Measurements from ENCODE around the gene PARD3B. TPM values are rescaled to one million over a fixed set of nuclear protein-coding genes. Genes with fewer than 3 reads are reported as not detected.

Gene PARD3B
- total RNA-seq, 1 experiment from 2014 or later: 3.9 TPM

GRCh38 chr2:204507636-204508035 lies 37.6 kb upstream of the PARD3B start:
- H3K36me3 ChIP-seq (ENCODE audit: low read depth, low read length): no peaks in the 10 kb centered on the region
- TF ChIP-seq EZH2 (IDR thresholded peaks at IDR 0.05; ENCODE audit: low read length, unreplicated experiment) (no peak), CTCF (conservative IDR thresholded peaks at IDR 0.05; ENCODE audit: low read depth, low read length) (no peak), EZH2phosphoT487 (IDR thresholded peaks at IDR 0.05; ENCODE audit: borderline replicate concordance, low read length) (no peak)
- H3K4me1 ChIP-seq (ENCODE audit: insufficient read depth, low read length): no peaks in the 10 kb centered on the region
- no peaks in the 10 kb centered on the region for H3K9me2 ChIP-seq (replicated peaks; ENCODE audit: low read length)
- BruUV-seq (replicated peaks): no TSS peak
- no peak for ATAC-seq
- no peak overlapping the region for H3K9ac ChIP-seq (ENCODE audit: low read length)
- H2AFZ ChIP-seq (ENCODE audit: low read length): no peak overlapping the region
- POLR2A ChIA-PET (ENCODE audit: unreplicated experiment): no interaction called here
- no peak overlapping the region for H3K27ac ChIP-seq (ENCODE audit: low read length)
- no peaks in the 10 kb centered on the region for H3K27me3 ChIP-seq (ENCODE audit: low read length)
- CTCF ChIA-PET: no interaction called here
- no peak for DNase-seq
- no peak overlapping the region for H3K4me2 ChIP-seq (ENCODE audit: low read length)
- no peaks in the 10 kb centered on the region for H3K79me2 ChIP-seq (ENCODE audit: low read length)
- H3K9me3 ChIP-seq (ENCODE audit: low read length): no peaks in the 10 kb centered on the region
- intact Hi-C loops (cut with micrococcal nuclease): no loop called here
- H3F3A ChIP-seq (ENCODE audit: low read length, unreplicated experiment): no peaks in the 10 kb centered on the region
- H4K20me1 ChIP-seq (ENCODE audit: low read length): no peaks in the 10 kb centered on the region
- no peak overlapping the region for H3K4me3 ChIP-seq (ENCODE audit: low read length)

GRCh38 chr2:204510709-204511420 lies 34.4 kb upstream of the PARD3B start:
- intact Hi-C loops (cut with micrococcal nuclease): no loop called here
- no peaks in the 10 kb centered on the region for H4K20me1 ChIP-seq (ENCODE audit: low read length)
- no peaks in the 10 kb centered on the region for H3K79me2 ChIP-seq (ENCODE audit: low read length)
- no peak overlapping the region for H2AFZ ChIP-seq (ENCODE audit: low read length)
- no peaks in the 10 kb centered on the region for H3K36me3 ChIP-seq (ENCODE audit: low read depth, low read length)
- H3K4me1 ChIP-seq (ENCODE audit: insufficient read depth, low read length): no peaks in the 10 kb centered on the region
- ChIA-PET POLR2A (ENCODE audit: unreplicated experiment) (no interaction called here), CTCF (no interaction called here)
- no peaks in the 10 kb centered on the region for H3F3A ChIP-seq (ENCODE audit: low read length, unreplicated experiment)
- ATAC-seq: no peak
- no peaks in the 10 kb centered on the region for H3K9me2 ChIP-seq (replicated peaks; ENCODE audit: low read length)
- H3K4me3 ChIP-seq (ENCODE audit: low read length): no peak overlapping the region
- TF ChIP-seq EZH2phosphoT487 (IDR thresholded peaks at IDR 0.05; ENCODE audit: borderline replicate concordance, low read length): no peak
- TF ChIP-seq EZH2 (IDR thresholded peaks at IDR 0.05; ENCODE audit: low read length, unreplicated experiment): no peak
- TF ChIP-seq CTCF (conservative IDR thresholded peaks at IDR 0.05; ENCODE audit: low read depth, low read length): no peak
- BruUV-seq (replicated peaks): no TSS peak
- H3K27me3 ChIP-seq (ENCODE audit: low read length): no peaks in the 10 kb centered on the region
- no peak overlapping the region for H3K27ac ChIP-seq (ENCODE audit: low read length)
- no peak for DNase-seq
- H3K9ac ChIP-seq (ENCODE audit: low read length): no peak overlapping the region
- no peaks in the 10 kb centered on the region for H3K9me3 ChIP-seq (ENCODE audit: low read length)
- H3K4me2 ChIP-seq (ENCODE audit: low read length): no peak overlapping the region

GRCh38 chr2:204514439-204514838 lies 30.8 kb upstream of the PARD3B start:
- ATAC-seq (no peak), DNase-seq (no peak)
- Histone ChIP-seq H3K27ac (ENCODE audit: low read length) (no peak overlapping the region), H3K9me2 (replicated peaks; ENCODE audit: low read length) (no peaks in the 10 kb centered on the region), H3K4me1 (ENCODE audit: insufficient read depth, low read length) (no peaks in the 10 kb centered on the region), H3K27me3 (ENCODE audit: low read length) (no peaks in the 10 kb centered on the region), H3K4me2 (ENCODE audit: low read length) (no peak overlapping the region), H3K36me3 (ENCODE audit: low read depth, low read length) (no peaks in the 10 kb centered on the region), H3K9ac (ENCODE audit: low read length) (no peak overlapping the region), H2AFZ (ENCODE audit: low read length) (no peak overlapping the region), H3F3A (ENCODE audit: low read length, unreplicated experiment) (no peaks in the 10 kb centered on the region), H3K79me2 (ENCODE audit: low read length) (no peaks in the 10 kb centered on the region), H4K20me1 (ENCODE audit: low read length) (no peaks in the 10 kb centered on the region), H3K9me3 (ENCODE audit: low read length) (no peaks in the 10 kb centered on the region), H3K4me3 (ENCODE audit: low read length) (no peak overlapping the region)
- intact Hi-C loops (cut with micrococcal nuclease): no loop called here
- ChIA-PET CTCF (no interaction called here), POLR2A (ENCODE audit: unreplicated experiment) (no interaction called here)
- no TSS peak for BruUV-seq (replicated peaks)
- TF ChIP-seq CTCF (conservative IDR thresholded peaks at IDR 0.05; ENCODE audit: low read depth, low read length) (no peak), EZH2 (IDR thresholded peaks at IDR 0.05; ENCODE audit: low read length, unreplicated experiment) (no peak), EZH2phosphoT487 (IDR thresholded peaks at IDR 0.05; ENCODE audit: borderline replicate concordance, low read length) (no peak)

Measured in PC-3 (cell line).